ENCODE data around the gene GRM6. TPM values are rescaled to one million over a fixed set of nuclear protein-coding genes. Genes with fewer than 3 reads are reported as not detected.

The GRM6 gene
- total and polyA plus RNA-seq, 3 experiments from 2014 or later, result not detected

DNA sequence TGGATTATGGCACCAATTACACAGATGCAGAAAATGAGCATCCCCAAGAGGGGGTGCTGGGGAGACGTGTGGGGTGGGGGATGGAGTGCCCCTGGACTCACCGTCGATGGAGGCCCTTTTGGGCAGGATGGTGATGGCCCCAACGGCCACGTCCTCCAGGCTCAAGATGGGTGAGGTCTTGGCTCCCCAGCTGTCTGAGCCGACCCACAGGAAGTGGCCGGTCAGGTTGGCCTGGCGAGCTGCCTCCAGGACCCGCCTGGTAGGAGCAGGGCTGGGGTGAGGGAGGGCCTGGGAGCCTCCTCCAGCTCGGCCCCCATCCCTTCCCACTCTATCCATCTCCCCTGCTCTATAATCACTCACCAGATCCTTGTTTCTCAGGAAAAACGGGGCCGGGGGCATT lies 4.6 kb downstream of the GRM6 start:
- no peak overlapping the region for H3K4me3 Mint-ChIP-seq
- H3K9me3 Mint-ChIP-seq, result peaks cover 0 to 23% (median 7%) of the 10 kb centered on the region in 5 donors
- Histone ChIP-seq H3K36me3 (ENCODE audit: insufficient read depth, low read length) (no peaks in the 10 kb centered on the region), H3K27me3 (ENCODE audit: insufficient read depth, low read length, poor library complexity, severe bottlenecking) (no peaks in the 10 kb centered on the region), H3K4me1 (ENCODE audit: insufficient read depth, low read length) (no peaks in the 10 kb centered on the region), H3K9me3 (ENCODE audit: low read length) (no peaks in the 10 kb centered on the region), H3K27ac (ENCODE audit: low read depth, low read length) (no peak overlapping the region), H3K4me3 (ENCODE audit: low read length) (no peak overlapping the region)
- H3K4me1 Mint-ChIP-seq, result peaks cover 3 to 6% (median 3%) of the 10 kb centered on the region in 3 donors
- H3K27ac Mint-ChIP-seq, result no peak overlapping the region
- POLR2A ChIA-PET, result no interaction called here
- CTCF ChIA-PET, result no interaction called here
- no peak for DNase-seq
- peaks cover 0 to 6% (median 2%) of the 10 kb centered on the region in 3 donors for H3K36me3 Mint-ChIP-seq
- peaks cover 25 to 28% of the 10 kb centered on the region in 2 donors for H3K27me3 Mint-ChIP-seq

DNA sequence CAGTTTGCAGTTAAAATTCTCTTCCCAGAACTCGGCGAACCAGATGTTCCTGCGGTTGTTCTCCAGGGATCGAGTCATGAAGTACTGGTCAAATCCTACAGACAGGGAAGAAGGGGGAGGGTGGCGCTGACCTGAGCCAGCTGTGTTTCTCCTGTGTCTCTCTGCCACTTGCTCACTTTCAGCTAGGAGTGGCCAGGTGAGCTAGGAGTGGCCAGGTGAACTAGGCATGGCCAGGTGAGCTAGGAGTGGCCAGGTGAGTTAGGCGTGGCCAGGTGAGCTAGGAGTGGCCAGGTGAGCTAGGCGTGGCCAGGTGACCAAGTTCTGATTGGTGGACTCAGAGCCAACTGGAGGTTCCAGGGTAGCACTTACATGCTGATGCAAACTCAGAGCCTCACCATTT lies 5.8 kb downstream of the GRM6 start:
- Mint-ChIP-seq H3K4me1 (peaks cover 0 to 2% (median 0%) of the 10 kb centered on the region in 3 donors), H3K9me3 (peaks cover 0 to 20% (median 7%) of the 10 kb centered on the region in 5 donors), H3K4me3 (no peak overlapping the region), H3K27me3 (peaks cover 19 to 24% of the 10 kb centered on the region in 2 donors), H3K27ac (no peak overlapping the region), H3K36me3 (peaks cover 0 to 6% (median 0%) of the 10 kb centered on the region in 3 donors)
- H3K9me3 ChIP-seq (ENCODE audit: low read length), result no peaks in the 10 kb centered on the region
- H3K36me3 ChIP-seq (ENCODE audit: insufficient read depth, low read length), result no peaks in the 10 kb centered on the region
- H3K27ac ChIP-seq (ENCODE audit: low read depth, low read length), result no peak overlapping the region
- H3K4me1 ChIP-seq (ENCODE audit: insufficient read depth, low read length), result no peaks in the 10 kb centered on the region
- POLR2A ChIA-PET, result no interaction called here
- CTCF ChIA-PET, result no interaction called here
- no peaks in the 10 kb centered on the region for H3K27me3 ChIP-seq (ENCODE audit: insufficient read depth, low read length, poor library complexity, severe bottlenecking)
- no peak overlapping the region for H3K4me3 ChIP-seq (ENCODE audit: low read length)
- no peak for DNase-seq

DNA sequence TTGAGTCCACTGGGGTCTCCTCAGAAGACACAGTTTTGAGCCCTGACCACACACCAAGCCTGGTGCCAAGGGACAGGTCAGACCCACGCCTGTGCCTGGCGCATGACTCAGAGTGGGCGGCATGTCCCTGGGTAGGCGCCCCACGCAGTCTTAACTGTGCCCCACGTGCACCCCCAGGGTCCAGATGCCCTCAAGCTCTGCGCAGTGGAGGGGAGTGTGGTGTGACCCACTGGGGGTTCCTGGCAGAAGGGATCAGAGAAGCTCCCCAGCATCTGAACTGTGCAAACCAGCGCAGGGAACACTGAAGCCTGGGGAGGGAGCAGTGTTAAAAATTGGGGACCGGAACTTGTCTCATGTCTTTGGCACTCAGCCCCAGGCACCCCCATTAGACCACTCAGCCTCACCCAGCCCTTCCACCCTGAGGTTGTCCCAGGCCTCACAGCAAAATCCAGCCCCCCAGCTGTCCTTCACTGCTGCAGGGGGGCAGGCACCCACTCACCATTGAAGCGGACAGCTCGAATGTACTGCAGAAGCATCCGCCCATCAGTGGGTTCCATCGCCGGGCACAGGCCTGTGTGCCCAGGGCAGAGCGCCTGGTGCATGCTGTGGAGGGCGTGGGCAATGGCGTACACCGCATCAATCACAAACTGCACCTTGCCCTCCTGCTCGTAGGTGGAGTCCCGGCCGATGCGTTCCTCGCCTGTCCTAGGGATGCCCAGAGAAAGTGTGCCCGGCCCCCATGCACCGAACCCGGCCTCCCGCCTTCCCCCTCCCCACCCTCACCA lies 6.5 kb downstream of the GRM6 start:
- no peaks in the 10 kb centered on the region for H3K9me3 ChIP-seq (ENCODE audit: low read length)
- H3K4me3 ChIP-seq (ENCODE audit: low read length), result no peak overlapping the region
- peaks cover 0 to 2% (median 0%) of the 10 kb centered on the region in 3 donors for H3K4me1 Mint-ChIP-seq
- H3K9me3 Mint-ChIP-seq, result peaks cover 0 to 20% (median 8%) of the 10 kb centered on the region in 5 donors
- H3K36me3 ChIP-seq (ENCODE audit: insufficient read depth, low read length), result no peaks in the 10 kb centered on the region
- no peak for DNase-seq
- CTCF ChIA-PET, result no interaction called here
- H3K27me3 ChIP-seq (ENCODE audit: insufficient read depth, low read length, poor library complexity, severe bottlenecking), result no peaks in the 10 kb centered on the region
- H3K4me3 Mint-ChIP-seq, result no peak overlapping the region
- H3K27ac ChIP-seq (ENCODE audit: low read depth, low read length), result no peak overlapping the region
- POLR2A ChIA-PET, result no interaction called here
- no peaks in the 10 kb centered on the region for H3K4me1 ChIP-seq (ENCODE audit: insufficient read depth, low read length)
- H3K27me3 Mint-ChIP-seq, result peaks cover 18 to 19% of the 10 kb centered on the region in 2 donors
- peaks cover 0 to 6% (median 0%) of the 10 kb centered on the region in 3 donors for H3K36me3 Mint-ChIP-seq
- H3K27ac Mint-ChIP-seq, result no peak overlapping the region

DNA sequence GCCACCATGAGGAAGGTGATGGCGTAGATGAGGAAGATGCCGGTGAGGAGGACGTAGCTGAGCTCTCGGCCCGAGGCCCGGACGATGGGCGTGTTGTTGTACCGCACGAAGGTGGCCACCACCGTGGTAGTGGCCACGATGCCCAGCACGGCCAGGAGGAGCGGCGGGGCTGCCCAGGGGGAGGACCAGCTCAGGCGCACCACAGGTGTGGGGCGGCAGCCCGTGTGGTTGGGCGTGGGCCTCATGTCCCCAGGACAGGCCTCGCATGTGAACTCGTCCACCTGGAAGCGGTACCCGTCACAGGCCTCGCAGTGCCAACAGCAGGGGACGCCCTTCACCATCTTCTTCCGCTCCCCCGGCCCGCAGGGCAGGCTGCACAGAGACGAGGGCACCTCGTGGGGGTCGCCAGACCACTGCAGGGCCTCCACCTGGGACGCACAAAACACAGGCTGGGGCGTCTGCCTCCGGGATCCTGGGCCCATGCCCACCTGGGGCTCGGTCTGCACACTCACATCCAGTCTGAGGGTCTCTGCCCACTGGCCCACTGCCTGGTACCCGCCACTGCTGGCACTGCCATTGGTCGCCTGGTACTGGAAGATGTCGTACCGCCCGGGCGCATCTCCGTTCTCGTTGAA lies 8.7 kb downstream of the GRM6 start:
- Mint-ChIP-seq H3K36me3 (peaks cover 0 to 6% (median 3%) of the 10 kb centered on the region in 3 donors), H3K4me1 (no peaks in the 10 kb centered on the region), H3K4me3 (no peak overlapping the region), H3K27ac (no peak overlapping the region), H3K27me3 (peaks cover 0 to 2% of the 10 kb centered on the region in 2 donors), H3K9me3 (peaks cover 3 to 26% (median 14%) of the 10 kb centered on the region in 5 donors)
- no peaks in the 10 kb centered on the region for H3K36me3 ChIP-seq (ENCODE audit: insufficient read depth, low read length)
- POLR2A ChIA-PET, result no interaction called here
- no peak overlapping the region for H3K4me3 ChIP-seq (ENCODE audit: low read length)
- no peak for DNase-seq
- no peaks in the 10 kb centered on the region for H3K27me3 ChIP-seq (ENCODE audit: insufficient read depth, low read length, poor library complexity, severe bottlenecking)
- CTCF ChIA-PET, result no interaction called here
- no peak overlapping the region for H3K27ac ChIP-seq (ENCODE audit: low read depth, low read length)
- H3K9me3 ChIP-seq (ENCODE audit: low read length), result no peaks in the 10 kb centered on the region
- H3K4me1 ChIP-seq (ENCODE audit: insufficient read depth, low read length), result no peaks in the 10 kb centered on the region

DNA sequence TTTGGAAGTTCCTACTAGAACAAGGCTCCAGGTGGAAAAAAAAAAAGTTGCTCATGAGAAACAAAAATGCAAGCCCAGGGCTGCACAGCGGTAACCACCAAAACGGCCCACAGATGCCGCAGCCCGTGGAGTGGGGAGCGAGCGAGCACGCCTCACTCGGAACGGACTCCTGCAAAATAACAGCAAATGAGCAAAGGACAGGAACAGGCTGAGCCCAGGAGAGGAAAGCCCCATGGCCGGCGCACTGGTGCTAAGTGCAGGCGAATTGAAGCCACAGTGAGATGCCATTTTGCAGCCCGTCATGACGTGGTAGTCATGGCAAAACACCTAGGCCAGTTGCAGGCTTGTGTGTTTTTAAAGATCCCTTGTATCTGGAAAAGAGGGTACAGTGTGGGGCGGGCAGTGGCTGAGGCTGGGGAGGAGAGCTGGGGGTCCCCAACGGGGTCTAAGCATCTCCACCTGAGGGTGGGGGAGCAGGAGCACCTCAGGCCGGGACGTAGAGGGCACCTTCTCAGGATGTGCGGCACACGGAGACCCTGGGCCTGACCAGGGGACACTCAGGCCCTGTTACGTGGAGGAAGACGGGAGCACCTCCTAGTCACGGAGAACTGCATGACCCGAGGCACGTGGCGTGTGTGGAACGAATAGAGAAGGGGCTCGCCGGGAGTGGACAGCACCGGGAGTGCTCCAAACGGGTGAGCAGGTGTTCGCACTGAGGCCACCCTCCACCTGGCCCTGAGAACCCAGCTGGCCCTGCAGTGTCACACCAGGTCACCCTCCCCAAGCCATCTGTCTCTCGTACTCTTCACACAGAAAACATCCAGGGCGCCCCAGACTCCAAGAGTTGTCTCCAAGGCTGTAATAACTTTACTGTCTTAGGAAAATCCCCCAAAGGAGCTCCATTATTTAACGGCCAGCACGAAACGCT lies 10.7 kb downstream of the GRM6 start:
- H3K9me3 ChIP-seq (ENCODE audit: low read length), result no peaks in the 10 kb centered on the region

DNA sequence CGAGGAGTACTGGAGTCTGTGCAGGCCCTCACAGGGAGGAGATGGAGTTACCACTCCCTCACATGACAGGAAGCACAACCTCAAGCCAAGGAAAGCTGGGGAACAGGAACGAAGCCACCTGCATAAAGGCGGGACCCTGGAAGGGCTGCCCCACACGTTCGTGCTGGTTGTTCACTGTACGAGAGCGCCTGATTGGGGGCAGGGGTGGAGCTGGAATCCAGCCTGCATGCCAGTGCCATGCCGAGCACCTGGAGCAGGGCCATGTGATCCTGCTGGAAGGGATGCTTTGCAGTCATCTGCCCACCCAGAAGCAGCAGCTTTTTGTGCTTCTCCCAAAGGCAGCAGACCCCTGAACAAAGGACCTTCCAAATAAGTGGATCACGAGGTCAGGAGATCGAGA lies 11.4 kb downstream of the GRM6 start:
- CTCF ChIA-PET, result no interaction called here

More for the DNA sequence above, 10.7 kb downstream of the GRM6 start:
- Histone ChIP-seq H3K27me3 (ENCODE audit: insufficient read depth, low read length, poor library complexity, severe bottlenecking) (no peaks in the 10 kb centered on the region), H3K4me3 (ENCODE audit: low read length) (no peak overlapping the region), H3K36me3 (ENCODE audit: insufficient read depth, low read length) (no peaks in the 10 kb centered on the region), H3K27ac (ENCODE audit: low read depth, low read length) (no peak overlapping the region), H3K4me1 (ENCODE audit: insufficient read depth, low read length) (no peaks in the 10 kb centered on the region)
- DNase-seq, result no peak
- Mint-ChIP-seq H3K4me1 (no peaks in the 10 kb centered on the region), H3K27ac (no peak overlapping the region), H3K36me3 (peaks cover 0 to 11% (median 3%) of the 10 kb centered on the region in 3 donors), H3K9me3 (peaks cover 9 to 34% (median 19%) of the 10 kb centered on the region in 5 donors), H3K4me3 (no peak overlapping the region), H3K27me3 (peaks cover 0 to 2% of the 10 kb centered on the region in 2 donors)
- CTCF ChIA-PET, result no interaction called here
- POLR2A ChIA-PET, result no interaction called here

DNA sequence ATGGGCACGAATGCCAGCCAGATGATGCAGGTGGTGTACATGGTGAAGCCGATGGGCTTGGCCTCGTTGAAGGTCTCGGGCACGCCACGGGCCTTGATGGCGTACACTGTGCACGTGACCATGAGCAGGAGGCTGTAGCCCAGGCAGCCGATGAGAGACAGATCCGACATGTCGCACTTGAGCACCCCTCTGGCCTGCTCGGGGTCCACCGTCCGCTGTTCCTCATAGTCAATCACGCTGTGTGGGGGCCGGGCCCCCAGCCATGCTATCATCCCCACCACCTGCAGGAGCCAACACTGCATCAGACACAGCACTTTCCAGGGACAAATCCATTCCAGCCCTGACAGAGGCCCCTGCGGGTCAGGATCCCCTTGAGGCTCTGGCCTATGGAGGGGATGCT lies 12.2 kb downstream of the GRM6 start:
- H3K9me3 Mint-ChIP-seq, result peaks cover 11 to 39% (median 24%) of the 10 kb centered on the region in 5 donors
- Histone ChIP-seq H3K4me3 (ENCODE audit: low read length) (no peak overlapping the region), H3K4me1 (ENCODE audit: insufficient read depth, low read length) (no peaks in the 10 kb centered on the region), H3K27ac (ENCODE audit: low read depth, low read length) (no peak overlapping the region), H3K9me3 (ENCODE audit: low read length) (no peaks in the 10 kb centered on the region), H3K36me3 (ENCODE audit: insufficient read depth, low read length) (no peaks in the 10 kb centered on the region), H3K27me3 (ENCODE audit: insufficient read depth, low read length, poor library complexity, severe bottlenecking) (no peaks in the 10 kb centered on the region)
- no peak for DNase-seq
- H3K36me3 Mint-ChIP-seq, result peaks cover 0 to 10% (median 3%) of the 10 kb centered on the region in 3 donors
- no peaks in the 10 kb centered on the region for H3K4me1 Mint-ChIP-seq
- H3K27me3 Mint-ChIP-seq, result peaks cover 2 to 3% of the 10 kb centered on the region in 2 donors
- POLR2A ChIA-PET, result no interaction called here
- no peak overlapping the region for H3K27ac Mint-ChIP-seq
- CTCF ChIA-PET, result no interaction called here
- H3K4me3 Mint-ChIP-seq, result no peak overlapping the region

More for the DNA sequence above, 11.4 kb downstream of the GRM6 start:
- H3K4me1 ChIP-seq (ENCODE audit: insufficient read depth, low read length), result no peaks in the 10 kb centered on the region
- H3K27me3 ChIP-seq (ENCODE audit: insufficient read depth, low read length, poor library complexity, severe bottlenecking), result no peaks in the 10 kb centered on the region
- DNase-seq, result no peak
- Mint-ChIP-seq H3K27me3 (peaks cover under 1 to 2% of the 10 kb centered on the region in 2 donors), H3K27ac (no peak overlapping the region), H3K4me1 (no peaks in the 10 kb centered on the region), H3K36me3 (peaks cover 0 to 14% (median 3%) of the 10 kb centered on the region in 3 donors), H3K9me3 (peaks cover 9 to 37% (median 22%) of the 10 kb centered on the region in 5 donors), H3K4me3 (no peak overlapping the region)
- no peaks in the 10 kb centered on the region for H3K36me3 ChIP-seq (ENCODE audit: insufficient read depth, low read length)
- no peaks in the 10 kb centered on the region for H3K9me3 ChIP-seq (ENCODE audit: low read length)
- POLR2A ChIA-PET, result no interaction called here
- no peak overlapping the region for H3K27ac ChIP-seq (ENCODE audit: low read depth, low read length)
- H3K4me3 ChIP-seq (ENCODE audit: low read length), result no peak overlapping the region
